ENCODE data around the gene CAMK4.

CAMK4 gene

GRCh38 chr5:111422747-111423720, 198.8 kb downstream of the CAMK4 start:
- Histone ChIP-seq H3K9me2 (replicated peaks; ENCODE audit: control insufficient read depth, low read length) (no peaks in the 10 kb centered on the region), H3K4me3 (ENCODE audit: low read length) (no peak overlapping the region), H3K27me3 (ENCODE audit: control insufficient read depth, low read length) (no peaks in the 10 kb centered on the region), H4K20me1 (ENCODE audit: control insufficient read depth, insufficient read depth, low read depth, low read length) (no peaks in the 10 kb centered on the region), H3K4me2 (ENCODE audit: low read length) (no peak overlapping the region), H3K9me3 (ENCODE audit: control insufficient read depth, insufficient read depth, low read length) (no peaks in the 10 kb centered on the region), H3K79me2 (ENCODE audit: control insufficient read depth, low read length) (no peaks in the 10 kb centered on the region), H3F3A (ENCODE audit: control insufficient read depth, insufficient read depth) (no peaks in the 10 kb centered on the region), H3K4me1 (ENCODE audit: control insufficient read depth, low read length) (no peaks in the 10 kb centered on the region), H3K27ac (ENCODE audit: low read depth, low read length) (no peak overlapping the region), H3K36me3 (ENCODE audit: control insufficient read depth, low read length) (no peaks in the 10 kb centered on the region)
- TF ChIP-seq EZH2phosphoT487 (IDR thresholded peaks at IDR 0.05; ENCODE audit: borderline replicate concordance, low read length) (no peak), CTCF (IDR thresholded peaks at IDR 0.05; ENCODE audit: low read depth, low read length, poor library complexity, severe bottlenecking) (no peak)

- H3K79me2 ChIP-seq (ENCODE audit: control insufficient read depth, low read length), result no peaks in the 10 kb centered on the region
- H3K4me2 ChIP-seq (ENCODE audit: low read length), result no peak overlapping the region
- no peaks in the 10 kb centered on the region for H3K4me1 ChIP-seq (ENCODE audit: control insufficient read depth, low read length)
- H3K9me3 ChIP-seq (ENCODE audit: control insufficient read depth, insufficient read depth, low read length), result no peaks in the 10 kb centered on the region
- no peaks in the 10 kb centered on the region for H3K36me3 ChIP-seq (ENCODE audit: control insufficient read depth, low read length)
- no peak overlapping the region for H3K4me3 ChIP-seq (ENCODE audit: low read length)
- H4K20me1 ChIP-seq (ENCODE audit: control insufficient read depth, insufficient read depth, low read depth, low read length), result no peaks in the 10 kb centered on the region
- H3F3A ChIP-seq (ENCODE audit: control insufficient read depth, insufficient read depth), result no peaks in the 10 kb centered on the region
- H3K9me2 ChIP-seq (replicated peaks; ENCODE audit: control insufficient read depth, low read length), result no peaks in the 10 kb centered on the region
- H3K27ac ChIP-seq (ENCODE audit: low read depth, low read length), result no peak overlapping the region
- no peaks in the 10 kb centered on the region for H3K27me3 ChIP-seq (ENCODE audit: control insufficient read depth, low read length)
- TF ChIP-seq CTCF (IDR thresholded peaks at IDR 0.05; ENCODE audit: low read depth, low read length, poor library complexity, severe bottlenecking), result no peak
- no peak for TF ChIP-seq EZH2phosphoT487 (IDR thresholded peaks at IDR 0.05; ENCODE audit: borderline replicate concordance, low read length)
Observed at GRCh38 chr5:111425205-111425604, 201.0 kb downstream of the CAMK4 start.

- no peaks in the 10 kb centered on the region for H3F3A ChIP-seq (ENCODE audit: control insufficient read depth, insufficient read depth)
- TF ChIP-seq CTCF (IDR thresholded peaks at IDR 0.05; ENCODE audit: low read depth, low read length, poor library complexity, severe bottlenecking), result no peak
- TF ChIP-seq EZH2phosphoT487 (IDR thresholded peaks at IDR 0.05; ENCODE audit: borderline replicate concordance, low read length), result no peak
- no peaks in the 10 kb centered on the region for H3K27me3 ChIP-seq (ENCODE audit: control insufficient read depth, low read length)
- H3K9me2 ChIP-seq (replicated peaks; ENCODE audit: control insufficient read depth, low read length), result no peaks in the 10 kb centered on the region
- H3K36me3 ChIP-seq (ENCODE audit: control insufficient read depth, low read length), result no peaks in the 10 kb centered on the region
- H3K4me3 ChIP-seq (ENCODE audit: low read length), result no peak overlapping the region
- no peaks in the 10 kb centered on the region for H3K79me2 ChIP-seq (ENCODE audit: control insufficient read depth, low read length)
- no peaks in the 10 kb centered on the region for H3K9me3 ChIP-seq (ENCODE audit: control insufficient read depth, insufficient read depth, low read length)
- H3K4me1 ChIP-seq (ENCODE audit: control insufficient read depth, low read length), result no peaks in the 10 kb centered on the region
- no peak overlapping the region for H3K4me2 ChIP-seq (ENCODE audit: low read length)
- no peaks in the 10 kb centered on the region for H4K20me1 ChIP-seq (ENCODE audit: control insufficient read depth, insufficient read depth, low read depth, low read length)
- H3K27ac ChIP-seq (ENCODE audit: low read depth, low read length), result no peak overlapping the region
Observed at GRCh38 chr5:111427762-111428161, 203.6 kb downstream of the CAMK4 start.
